H9 (cell line): ENCODE measurements around the gene FSTL4. TPM values are rescaled to one million over a fixed set of nuclear protein-coding genes. Genes with fewer than 3 reads are reported as not detected.

ENCODE experiments used
- DNase-seq: peaks from one replicate; pipeline ENCODE4 v3.0.0-alpha.2; 2017
- H2AFZ ChIP-seq: one replicate; pipeline ENCODE4 v1.6.1; 2013; ENCODE audit warnings: mild to moderate bottlenecking, low read length, control low read depth, moderate library complexity
- H2AK5ac ChIP-seq: 2 replicates; pipeline ENCODE4 v1.6.1; 2013; ENCODE audit warnings: low read length, control low read depth, mixed read lengths; ENCODE audit not compliant: insufficient read length
- H2BK120ac ChIP-seq: one replicate; pipeline ENCODE4 v1.6.1; 2013; ENCODE audit warnings: low read depth, mild to moderate bottlenecking, low read length, control low read depth, inconsistent platforms; ENCODE audit not compliant: poor library complexity, severe bottlenecking
- H2BK12ac ChIP-seq: 2 replicates; pipeline ENCODE4 v1.6.1; 2013; ENCODE audit warnings: low read length, control low read depth, mixed read lengths, low read depth; ENCODE audit not compliant: insufficient read length
- H2BK15ac ChIP-seq: 2 replicates; pipeline ENCODE4 v1.6.1; 2013; ENCODE audit warnings: low read depth, low read length, control low read depth
- H2BK20ac ChIP-seq: one replicate; pipeline ENCODE4 v1.6.1; 2013; ENCODE audit warnings: low read depth, mild to moderate bottlenecking, low read length, control low read depth, inconsistent platforms; ENCODE audit not compliant: poor library complexity, severe bottlenecking
- H2BK5ac ChIP-seq: 2 replicates; pipeline ENCODE4 v1.6.1; 2013; ENCODE audit warnings: low read length, control low read depth, mixed read lengths; ENCODE audit not compliant: insufficient read length
- H3K14ac ChIP-seq: 2 replicates; pipeline ENCODE4 v1.6.1; 2013; ENCODE audit warnings: low read length, control low read depth; ENCODE audit not compliant: insufficient read depth
- H3K18ac ChIP-seq: 2 replicates; pipeline ENCODE4 v1.6.1; 2013; ENCODE audit warnings: low read depth, mild to moderate bottlenecking, mixed read lengths, low read length, control low read depth; ENCODE audit not compliant: insufficient read length
- H3K23ac ChIP-seq: 2 replicates; pipeline ENCODE4 v1.6.1; 2013; ENCODE audit warnings: low read length, control low read depth, mixed read lengths, low read depth; ENCODE audit not compliant: insufficient read length
- H3K23me2 ChIP-seq: 2 replicates; pipeline ENCODE4 v1.6.1; 2013; ENCODE audit warnings: low read depth, mild to moderate bottlenecking, mixed read lengths, low read length, control low read depth; ENCODE audit not compliant: insufficient read length, poor library complexity, severe bottlenecking
- H3K27ac ChIP-seq: 2 replicates; pipeline ENCODE4 v1.5.1; 2013; ENCODE audit warnings: low read length, control low read depth, mixed read lengths, low read depth; ENCODE audit not compliant: insufficient read length
- H3K27me3 ChIP-seq: 2 replicates; pipeline ENCODE4 v1.6.1; 2013; ENCODE audit warnings: low read length, control low read depth, inconsistent platforms; ENCODE audit not compliant: insufficient read depth
- H3K4ac ChIP-seq: 2 replicates; pipeline ENCODE4 v1.6.1; 2013; ENCODE audit warnings: low read depth, mild to moderate bottlenecking, control low read depth, inconsistent platforms, low read length, moderate library complexity
- H3K4me1 ChIP-seq: 2 replicates; pipeline ENCODE4 v1.6.1; 2013; ENCODE audit warnings: low read length, control low read depth, inconsistent platforms; ENCODE audit not compliant: insufficient read depth
- H3K4me2 ChIP-seq: 2 replicates; pipeline ENCODE4 v1.6.1; 2013; ENCODE audit warnings: low read length, control low read depth, mixed read lengths; ENCODE audit not compliant: insufficient read length, insufficient read depth
- H3K56ac ChIP-seq: 2 replicates; pipeline ENCODE4 v1.6.1; 2013; ENCODE audit warnings: low read depth, mild to moderate bottlenecking, mixed read lengths, low read length, control low read depth; ENCODE audit not compliant: insufficient read length
- H3K79me1 ChIP-seq: 2 replicates; pipeline ENCODE4 v1.6.1; 2013; ENCODE audit warnings: low read depth, mild to moderate bottlenecking, moderate library complexity, low read length, control low read depth, inconsistent platforms; ENCODE audit not compliant: insufficient read depth, poor library complexity, severe bottlenecking
- H3K79me2 ChIP-seq: 2 replicates; pipeline ENCODE4 v1.6.1; 2013; ENCODE audit warnings: low read length, control low read depth, inconsistent platforms; ENCODE audit not compliant: insufficient read depth
- H3K9ac ChIP-seq: 2 replicates; pipeline ENCODE4 v1.6.1; 2013; ENCODE audit warnings: low read length, control low read depth, mixed read lengths; ENCODE audit not compliant: insufficient read length; ENCODE audit errors: extremely low read depth
- H3K9me3 ChIP-seq: one replicate; pipeline ENCODE4 v1.6.1; 2013; ENCODE audit warnings: low read depth, low read length, inconsistent platforms; ENCODE audit not compliant: control insufficient read depth
- H3T11ph ChIP-seq: one replicate; pipeline ENCODE4 v1.6.1; 2013; ENCODE audit warnings: mild to moderate bottlenecking, low read length, control low read depth, inconsistent platforms
- H4K20me1 ChIP-seq: one replicate; pipeline ENCODE4 v1.6.1; 2013; ENCODE audit not compliant: control insufficient read depth, insufficient read length, insufficient read depth
- H4K5ac ChIP-seq: 2 replicates; pipeline ENCODE4 v1.6.1; 2013; ENCODE audit warnings: low read depth, mild to moderate bottlenecking, mixed read lengths, low read length, control low read depth; ENCODE audit not compliant: insufficient read length
- H4K8ac ChIP-seq: replicated peaks from 2 replicates; pipeline ENCODE4 v1.6.1; 2013; ENCODE audit warnings: low read length, control low read depth, mixed read lengths, low read depth; ENCODE audit not compliant: insufficient read length
- H4K91ac ChIP-seq: 2 replicates; pipeline ENCODE4 v1.6.1; 2013; ENCODE audit warnings: low read depth, mild to moderate bottlenecking, moderate library complexity, mixed read lengths, low read length, control low read depth; ENCODE audit not compliant: insufficient read length
- H3K27ac Mint-ChIP-seq, 3 experiments: 2 replicates in 2 of 3; 3 replicates in 1 of 3; pipeline ENCODE4 v1.8.0; 2020 to 2021; ENCODE audit warnings: mixed read lengths in 3 of 3, mild to moderate bottlenecking in 1 of 3, moderate library complexity in 1 of 3
- H3K27me3 Mint-ChIP-seq: 2 replicates; pipeline ENCODE4 v1.8.0; 2021; ENCODE audit warnings: low read depth, mild to moderate bottlenecking, moderate library complexity, mixed read lengths
- H3K36me3 Mint-ChIP-seq, 3 experiments: 2 replicates in 2 of 3; 3 replicates in 1 of 3; pipeline ENCODE4 v1.8.0; 2020 to 2021; ENCODE audit warnings: low read depth in 3 of 3, mixed read lengths in 3 of 3; ENCODE audit not compliant: insufficient read depth in 1 of 3
- H3K4me1 Mint-ChIP-seq, 2 experiments: 2 replicates each; pipeline ENCODE4 v1.8.0; 2020; ENCODE audit warnings: mixed read lengths in 2 of 2
- H3K4me3 Mint-ChIP-seq, 2 experiments: 2 replicates in 1 of 2; 3 replicates in 1 of 2; pipeline ENCODE4 v1.8.0; 2020 to 2021; ENCODE audit warnings: mild to moderate bottlenecking in 2 of 2, mixed read lengths in 2 of 2, moderate library complexity in 1 of 2
- H3K9me3 Mint-ChIP-seq, 2 experiments: 2 replicates in 1 of 2; 3 replicates in 1 of 2; pipeline ENCODE4 v1.8.0; 2020; ENCODE audit warnings: mild to moderate bottlenecking in 2 of 2, mixed read lengths in 2 of 2, moderate library complexity in 1 of 2
- CTCF ChIP-seq: fragments of 200-600 bp; sonication (generic); conservative IDR thresholded peaks from 3 replicates; pipeline ENCODE4 v1.8.0; 2021; ENCODE audit warnings: antibody characterized with exemption, mild to moderate bottlenecking
- WGBS: extraction: QIAGEN DNeasy Blood & Tissue Kit; methylation state at CpG from one replicate; pipeline ENCODE4 v1.1.7; 2013; ENCODE audit warnings: missing lambda C conversion rate, low lambda C conversion rate, mixed read lengths; ENCODE audit not compliant: insufficient read length; ENCODE audit errors: extremely low coverage; 5-methylcytosine and 5-hydroxymethylcytosine counted together
- total RNA-seq: library from RNA; stranded (reverse); gene quantifications from 2 replicates; pipeline ENCODE4 v1.2.1, GENCODE V29; 2021

The FSTL4 gene
- total RNA-seq, 1 experiment from 2014 or later: 5.7 TPM

GRCh38 chr5:133291524-133291923 lies 320.8 kb downstream of the FSTL4 start:
- no peak overlapping the region for H2AK5ac ChIP-seq

More at GRCh38 chr5:133291524-133291923, 320.8 kb downstream of the FSTL4 start:
- Histone ChIP-seq H3K23me2 (no peaks in the 10 kb centered on the region), H2BK20ac (no peak overlapping the region), H4K5ac (no peak overlapping the region), H3K79me2 (no peaks in the 10 kb centered on the region), H2BK5ac (no peak overlapping the region), H3K4me2 (no peak overlapping the region), H4K91ac (no peak overlapping the region), H2BK15ac (no peak overlapping the region), H3K79me1 (no peaks in the 10 kb centered on the region), H3K4ac (no peak overlapping the region), H3T11ph (no peak overlapping the region), H3K14ac (no peak overlapping the region), H3K27me3 (no peaks in the 10 kb centered on the region), H3K27ac (no peak overlapping the region), H2BK120ac (no peak overlapping the region), H2AFZ (no peak overlapping the region), H4K20me1 (no peaks in the 10 kb centered on the region), H4K8ac (no peak overlapping the region), H3K9ac (no peak overlapping the region), H3K56ac (no peak overlapping the region), H3K4me1 (no peaks in the 10 kb centered on the region), H3K18ac (no peak overlapping the region), H3K23ac (no peak overlapping the region), H2BK12ac (no peak overlapping the region), H3K9me3 (no peaks in the 10 kb centered on the region)
- no peaks in the 10 kb centered on the region for H3K27me3 Mint-ChIP-seq
- no CpG with 5 or more reads among the region's 4 CpGs for WGBS
- no peaks in the 10 kb centered on the region for H3K9me3 Mint-ChIP-seq
- peaks cover 17 to 24% of the 10 kb centered on the region in 2 experiments for H3K4me1 Mint-ChIP-seq
- no peak for DNase-seq
- TF ChIP-seq CTCF: no peak
- no peaks in the 10 kb centered on the region for H3K36me3 Mint-ChIP-seq
- H3K27ac Mint-ChIP-seq: no peak overlapping the region
- no peak overlapping the region for H3K4me3 Mint-ChIP-seq
